Fibroblast of the conjunctiva (primary cell): ENCODE results near the gene H6PD.
"Not testable (repeated sequence)": the region's sequence is repeated elsewhere in the genome, so short reads cannot be mapped to it uniquely, and the experiment has no call there.

Experiments
- DNase-seq: peaks from one replicate; pipeline ENCODE4 v3.0.0-alpha.2; 2010; ENCODE audit warnings: low read depth

Gene H6PD

DNA sequence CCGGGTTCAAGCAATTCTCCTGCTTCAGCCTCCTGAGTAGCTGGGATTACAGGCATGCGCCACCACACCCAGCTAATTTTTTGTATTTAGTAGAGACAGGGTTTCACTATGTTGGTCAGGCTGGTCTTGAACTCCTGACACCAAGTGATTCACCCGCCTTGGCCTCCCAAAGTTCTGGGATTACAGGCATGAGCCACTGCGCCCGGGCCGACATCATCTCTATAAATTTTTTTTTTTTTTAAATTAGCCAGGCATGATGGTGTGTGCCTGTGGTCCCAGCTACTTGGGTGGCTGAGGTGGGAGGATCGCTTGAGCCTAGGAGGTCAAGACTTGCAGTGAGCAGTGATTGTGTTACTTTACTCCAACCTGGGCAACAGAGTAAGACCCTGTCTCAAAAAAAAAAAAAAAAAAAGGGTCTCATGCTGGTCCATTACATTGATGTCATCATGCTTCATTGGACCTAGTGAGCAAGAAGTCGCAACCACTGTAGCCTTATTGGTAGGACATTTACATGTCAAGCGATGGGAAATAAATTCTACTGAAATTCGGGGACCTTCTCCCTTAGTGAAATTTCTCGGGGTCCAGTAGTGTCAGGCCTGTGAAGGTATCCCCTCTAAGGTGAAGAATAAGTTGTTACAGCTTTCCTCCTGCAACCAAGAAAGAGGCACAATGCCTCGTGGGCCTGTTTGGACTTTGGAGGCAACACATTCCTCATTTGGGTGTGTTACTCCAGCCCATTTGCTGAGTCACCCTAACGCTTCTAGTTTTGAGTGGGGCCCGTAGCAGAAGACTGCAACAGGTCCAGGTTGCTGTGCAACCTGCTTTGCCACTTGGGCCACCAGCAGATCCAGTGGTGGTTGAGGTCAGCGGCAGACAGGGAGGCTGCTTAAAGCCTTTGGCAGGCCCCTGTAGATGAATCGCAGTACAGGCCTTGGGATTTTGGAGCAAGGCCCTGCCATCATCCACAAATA is 65.3 kb downstream of the H6PD start:
- not testable (repeated sequence) for DNase-seq

DNA sequence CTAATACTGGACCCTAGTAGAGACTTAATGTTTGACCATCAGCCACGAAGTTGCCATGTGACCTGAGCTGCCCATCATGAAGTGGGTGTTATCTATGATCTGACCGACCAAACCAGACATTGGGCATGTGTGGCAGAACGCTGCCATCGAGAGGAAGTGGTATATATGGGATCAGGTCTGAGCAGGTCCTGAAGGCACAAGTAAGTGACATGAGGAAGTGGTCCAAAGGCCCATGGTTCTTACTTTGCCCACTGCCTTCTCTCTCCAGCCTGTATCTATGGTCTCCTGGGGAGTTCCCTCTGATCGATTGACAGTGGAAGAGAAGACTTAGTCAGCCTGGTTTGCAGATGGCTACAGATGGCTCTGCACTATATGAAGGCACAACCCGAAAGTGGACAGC is 66.0 kb downstream of the H6PD start:
- no peak for DNase-seq

DNA sequence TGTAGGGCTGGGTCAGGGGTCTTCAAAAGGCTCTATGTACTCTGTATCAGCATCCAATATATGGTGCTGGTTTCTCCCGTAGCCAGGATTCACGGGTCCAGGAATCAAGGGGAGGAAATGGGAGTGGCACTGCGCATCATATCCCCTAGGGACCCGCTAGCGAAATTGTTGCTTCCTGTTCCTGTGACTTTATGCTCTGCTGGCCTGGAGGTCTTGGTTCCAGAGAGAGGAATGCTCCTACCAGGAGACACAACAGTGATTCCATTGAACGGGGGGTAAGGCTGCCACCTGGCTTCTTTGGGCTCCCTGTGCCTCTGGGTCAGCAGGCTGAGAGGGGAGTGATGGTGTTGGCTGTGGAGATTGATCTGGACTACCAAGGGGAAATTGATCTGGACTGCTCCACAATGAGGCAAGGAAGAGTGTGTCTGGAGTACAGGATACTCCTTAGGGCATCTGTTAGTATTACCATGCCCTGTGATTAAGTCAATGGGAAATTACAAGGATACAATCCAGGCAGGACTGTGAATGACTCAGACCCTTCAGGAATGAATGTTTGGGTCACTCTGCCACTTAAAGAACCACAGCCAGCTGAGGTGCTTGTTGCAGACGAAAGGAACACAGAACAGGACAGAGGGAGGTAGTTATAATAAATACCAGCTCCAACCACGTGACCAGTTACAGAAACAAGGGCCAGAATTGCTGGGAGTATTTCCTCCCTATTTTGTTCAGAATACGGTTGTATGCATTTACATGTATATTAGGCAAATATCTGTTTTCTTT is 68.4 kb downstream of the H6PD start:
- DNase-seq = no peak

DNA sequence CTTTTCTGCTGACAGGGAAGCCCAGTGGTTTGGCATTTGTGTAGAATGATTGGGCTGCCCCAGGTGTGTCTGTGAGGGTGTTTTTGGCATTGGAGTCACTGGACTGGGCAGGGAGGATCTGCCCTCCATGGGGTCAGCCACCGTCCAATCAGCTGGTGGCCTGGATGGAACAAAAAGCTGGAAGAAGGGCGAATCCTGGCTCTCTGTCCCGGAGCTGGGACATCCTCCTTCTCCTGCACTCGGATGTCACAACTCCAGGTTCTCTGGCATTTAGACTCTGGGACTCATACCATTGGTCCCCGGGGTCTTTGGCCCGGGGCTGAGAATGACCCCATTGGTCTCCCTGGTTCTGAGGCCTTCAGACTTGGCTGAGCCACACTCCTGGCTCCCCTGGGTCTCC is 69.3 kb downstream of the H6PD start:
- DNase-seq = no peak

DNA sequence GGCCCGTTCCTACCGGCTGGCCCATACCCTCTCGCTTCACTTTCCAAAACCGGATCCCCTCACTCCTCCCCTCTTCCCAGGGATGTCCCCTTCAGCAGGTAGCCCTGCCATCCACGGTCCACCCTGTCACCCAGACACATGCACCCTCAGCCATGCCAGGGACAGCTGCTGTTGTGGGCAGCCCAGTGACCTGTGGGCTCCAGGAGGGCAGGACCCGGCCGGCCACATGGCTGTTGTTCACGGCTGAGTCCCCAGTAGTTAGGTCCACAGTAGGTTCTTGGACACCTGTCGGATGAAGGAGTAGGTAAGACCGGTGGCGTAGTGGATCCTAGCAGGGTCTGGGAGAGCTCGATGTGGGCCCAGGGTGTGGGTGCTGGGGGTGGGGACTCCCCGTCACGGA is 70.6 kb downstream of the H6PD start:
- no peak for DNase-seq

DNA sequence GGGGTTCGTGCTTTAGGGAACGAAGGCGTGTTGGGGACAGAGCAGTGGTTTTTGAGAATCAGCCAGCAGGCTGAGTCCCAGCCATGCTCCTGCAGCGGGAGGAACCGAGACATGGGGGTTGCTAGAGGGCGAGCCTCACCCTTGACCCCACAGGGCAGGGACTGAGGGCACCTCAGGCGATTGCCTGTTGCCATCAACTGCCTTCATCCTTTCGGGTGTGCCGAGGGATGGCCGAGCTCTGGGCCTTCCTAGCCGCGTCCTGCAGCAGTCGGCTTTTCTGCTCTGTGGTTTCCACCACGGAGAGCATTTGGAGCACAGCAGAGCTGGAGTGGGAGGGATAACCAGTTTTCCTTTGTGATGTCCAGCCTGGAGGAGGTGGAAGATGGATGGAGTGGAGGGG is 71.4 kb downstream of the H6PD start:
- DNase-seq = no peak

DNA sequence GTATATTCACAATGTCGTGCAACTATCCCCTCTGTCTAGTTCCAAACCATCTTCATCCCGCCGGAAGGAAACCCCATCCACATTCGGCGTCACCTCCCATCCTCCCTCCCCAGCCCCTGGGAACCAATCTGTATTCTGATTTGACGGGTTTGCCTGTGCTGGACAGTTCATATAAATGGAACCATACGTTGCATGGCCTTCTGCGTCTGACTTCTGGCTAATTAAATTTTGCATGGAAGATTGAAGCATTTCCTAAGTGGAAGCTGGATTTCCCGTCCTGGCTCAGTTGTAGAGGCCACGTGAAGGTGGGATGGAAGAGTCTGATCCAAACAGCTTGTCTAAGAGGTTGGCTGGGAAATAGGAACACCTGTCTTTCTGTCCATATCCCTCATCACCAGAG is 72.7 kb downstream of the H6PD start:
- no peak for DNase-seq

DNA sequence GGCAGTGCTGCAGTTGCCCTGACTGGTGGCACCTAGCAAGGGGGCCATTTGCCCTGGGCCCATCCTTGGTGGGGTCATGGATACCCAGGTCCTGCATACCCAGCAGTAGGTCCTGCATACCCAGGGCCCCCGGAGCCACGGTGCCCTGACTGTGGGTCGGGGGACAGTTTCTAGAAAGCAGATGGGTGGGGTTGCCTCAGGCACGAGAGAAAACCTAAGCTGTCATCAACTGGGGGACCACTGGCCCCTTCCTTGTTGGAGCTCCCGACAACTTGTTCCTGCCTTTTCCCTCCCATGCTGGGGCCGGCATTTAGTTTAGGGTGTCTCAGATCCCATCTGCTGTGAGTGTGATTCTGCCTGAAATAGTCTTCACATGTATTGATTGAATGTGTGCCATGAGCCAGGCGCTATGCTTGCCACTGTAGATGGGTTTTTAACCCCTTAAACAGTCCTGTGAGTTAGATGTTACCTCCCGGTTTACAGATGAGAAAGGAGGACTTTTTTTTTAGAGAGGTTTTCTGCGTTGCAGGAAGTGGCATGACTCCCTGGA is 73.7 kb downstream of the H6PD start:
- no peak for DNase-seq

DNA sequence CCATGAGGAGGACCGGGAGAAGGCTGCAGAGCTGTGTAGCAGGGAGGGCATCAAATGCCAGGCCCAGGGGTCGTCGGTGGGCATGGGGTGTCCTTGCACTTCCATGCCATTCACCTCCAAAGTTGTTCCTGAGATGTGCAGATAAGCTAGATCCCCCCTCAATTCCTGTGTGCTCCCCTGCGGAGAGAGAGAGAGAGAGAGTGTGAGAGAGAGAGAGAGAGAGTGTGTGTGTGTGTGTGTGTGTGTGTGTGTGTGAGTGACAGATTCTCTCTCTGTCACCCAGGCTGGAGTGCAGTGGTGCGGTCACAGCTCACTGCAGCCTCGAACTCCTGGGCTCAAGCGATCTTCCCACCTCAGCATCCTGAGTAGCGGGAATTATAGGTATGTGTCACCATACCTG is 74.5 kb downstream of the H6PD start:
- no peak for DNase-seq

DNA sequence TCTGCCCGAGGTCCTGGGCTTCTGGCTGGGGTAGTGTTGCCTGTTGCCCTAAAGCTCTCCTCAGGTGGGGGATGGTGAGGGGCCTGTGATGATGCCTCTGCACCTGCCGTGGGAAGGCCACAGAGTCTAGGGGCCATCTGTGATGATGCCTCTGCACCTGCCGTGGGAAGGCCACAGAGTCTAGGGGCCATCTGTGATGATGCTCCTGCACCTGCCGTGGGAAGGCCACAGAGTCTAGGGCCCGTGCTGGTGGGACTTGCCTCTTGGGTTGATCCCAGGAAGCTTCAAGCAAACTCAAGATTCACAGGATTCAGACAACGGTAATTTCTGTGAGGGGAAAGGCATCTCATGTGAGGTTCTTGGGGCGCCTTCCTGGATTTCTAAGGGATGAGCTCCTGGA is 75.4 kb downstream of the H6PD start:
- no peak for DNase-seq

DNA sequence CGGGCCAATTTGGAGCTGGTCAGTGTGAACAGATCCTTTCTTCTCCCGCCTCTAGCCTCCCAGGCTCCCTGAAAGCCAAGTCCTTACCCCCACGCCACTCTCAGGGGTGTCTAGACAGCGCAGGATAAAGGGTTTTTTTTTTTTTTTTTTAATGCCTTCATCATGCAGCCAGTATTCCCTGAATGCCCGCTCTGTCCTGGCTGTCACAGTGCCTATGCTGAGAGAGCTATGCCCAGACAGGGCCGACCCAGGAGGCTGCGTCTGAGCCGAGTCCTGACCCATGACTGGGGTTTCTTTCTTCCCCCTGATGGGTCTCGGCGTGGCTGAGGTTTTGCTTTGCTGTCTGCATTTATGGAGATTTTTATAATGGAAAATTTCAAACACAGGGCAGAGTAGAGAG is 76.5 kb downstream of the H6PD start:
- no peak for DNase-seq

DNA sequence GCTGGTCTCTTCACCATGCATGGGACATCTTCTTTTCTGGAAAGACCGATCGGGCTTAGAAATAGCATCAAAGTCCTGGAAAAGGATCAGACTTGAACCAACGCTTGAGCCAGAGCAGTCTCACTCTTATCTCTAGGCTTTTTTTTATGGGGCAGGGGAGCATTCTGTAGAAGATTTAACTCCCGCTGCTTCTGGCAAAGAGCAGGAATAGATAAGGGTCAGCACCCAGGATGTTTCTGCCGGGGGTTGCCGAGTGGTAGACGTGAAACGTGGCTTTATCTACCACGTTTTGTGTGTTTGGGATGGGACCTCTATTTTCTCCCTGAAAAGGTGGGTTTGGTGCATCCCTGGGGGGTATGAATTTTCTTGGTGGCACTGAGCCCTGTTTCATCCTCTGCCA is 76.9 kb downstream of the H6PD start:
- no peak for DNase-seq

DNA sequence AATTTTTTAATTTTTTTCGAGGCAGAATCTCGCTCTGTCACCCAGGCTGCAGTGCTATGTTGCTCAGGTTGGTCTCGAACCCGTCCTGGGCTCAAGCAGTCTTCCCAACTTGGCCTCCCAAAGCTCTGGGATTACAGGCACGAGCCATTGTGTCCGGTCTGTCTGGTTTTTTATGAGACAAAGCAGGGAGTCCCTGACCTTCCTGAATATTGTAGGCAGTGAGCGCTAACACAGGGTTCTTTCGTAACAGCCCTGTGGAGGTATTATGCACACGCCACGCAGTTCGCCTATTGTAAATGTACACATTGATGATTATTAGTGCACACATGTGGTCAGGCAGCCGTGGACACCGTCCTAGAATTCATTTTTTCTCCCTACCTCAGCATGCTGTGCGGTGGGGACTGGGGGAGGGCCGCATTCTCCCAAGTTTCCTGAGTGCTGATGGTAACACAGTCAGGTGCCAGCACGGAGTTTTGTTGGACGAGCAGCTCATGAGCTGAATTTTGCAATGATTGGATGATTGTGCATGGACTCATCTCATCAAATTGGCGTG is 77.7 kb downstream of the H6PD start:
- no peak for DNase-seq

DNA sequence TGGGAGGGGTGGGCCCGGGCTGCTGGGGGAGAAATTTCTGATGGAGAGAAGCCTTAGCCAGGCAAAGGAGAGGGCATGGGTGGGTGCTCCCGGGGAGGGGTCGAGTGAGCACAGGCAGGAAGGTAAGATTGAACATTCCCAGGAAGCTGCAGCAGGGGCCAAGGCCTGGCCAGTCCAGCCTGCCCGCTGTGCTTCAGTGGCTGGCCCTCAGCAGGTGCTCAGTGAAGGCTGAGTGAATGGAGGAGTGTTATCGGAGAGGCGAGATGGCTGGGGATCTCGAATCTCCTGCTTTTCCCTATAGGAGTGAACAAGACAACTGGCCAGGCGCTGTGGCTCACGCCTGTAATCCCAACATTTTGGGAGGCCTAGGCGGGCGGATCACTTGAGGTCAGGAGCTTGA is 79.0 kb downstream of the H6PD start:
- no peak for DNase-seq

DNA sequence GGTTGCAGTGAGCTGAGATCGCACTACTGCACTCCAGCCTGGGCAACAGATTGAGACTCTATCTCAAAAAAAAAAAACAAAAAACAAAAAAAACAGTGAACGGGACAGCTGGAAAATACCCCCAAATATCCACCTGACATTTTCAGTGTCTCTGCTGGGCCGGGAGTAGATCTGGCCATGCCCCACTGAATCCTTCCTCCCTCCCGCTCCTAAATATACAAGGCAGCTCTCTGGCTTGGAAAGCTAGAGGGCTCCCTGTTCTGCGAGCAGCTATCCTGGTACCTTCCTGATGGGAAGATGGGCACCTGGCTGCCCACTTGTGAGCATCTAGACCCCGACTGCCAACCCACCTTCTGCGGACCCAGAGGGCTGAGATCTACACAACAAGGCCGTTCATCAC is 79.5 kb downstream of the H6PD start:
- no peak for DNase-seq

DNA sequence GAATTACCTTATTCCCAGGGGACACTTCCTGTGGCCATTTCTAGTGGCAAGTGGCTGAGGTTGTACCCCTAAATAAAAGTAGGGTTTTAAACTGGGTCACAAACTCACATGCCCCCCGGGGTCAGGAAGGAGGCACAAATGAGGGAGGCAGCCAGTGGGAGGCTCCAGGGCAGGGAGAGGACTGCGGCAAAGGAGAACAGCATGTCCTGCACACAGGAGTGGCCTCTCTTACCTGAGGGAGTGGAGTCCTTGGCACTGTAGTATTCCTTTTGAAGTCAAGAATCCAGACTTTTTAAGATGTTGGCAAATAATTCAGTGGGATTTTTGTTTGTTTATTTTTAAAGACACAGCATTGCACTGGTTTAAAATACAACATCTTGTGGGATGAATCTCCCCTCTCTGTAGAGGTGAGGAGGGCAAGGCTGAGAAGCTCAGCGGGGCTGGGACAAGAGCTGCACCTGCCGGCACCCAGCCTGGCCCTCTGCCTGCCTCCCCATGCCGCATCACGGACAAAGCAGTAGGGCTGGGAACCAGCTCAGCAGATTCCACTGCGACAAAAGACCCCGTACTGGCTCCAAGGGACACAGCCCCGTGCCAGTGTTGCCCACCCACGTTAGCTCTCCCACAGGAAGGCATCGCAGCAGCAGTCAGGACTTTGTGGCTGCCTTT is 80.3 kb downstream of the H6PD start:
- DNase-seq = no peak

DNA sequence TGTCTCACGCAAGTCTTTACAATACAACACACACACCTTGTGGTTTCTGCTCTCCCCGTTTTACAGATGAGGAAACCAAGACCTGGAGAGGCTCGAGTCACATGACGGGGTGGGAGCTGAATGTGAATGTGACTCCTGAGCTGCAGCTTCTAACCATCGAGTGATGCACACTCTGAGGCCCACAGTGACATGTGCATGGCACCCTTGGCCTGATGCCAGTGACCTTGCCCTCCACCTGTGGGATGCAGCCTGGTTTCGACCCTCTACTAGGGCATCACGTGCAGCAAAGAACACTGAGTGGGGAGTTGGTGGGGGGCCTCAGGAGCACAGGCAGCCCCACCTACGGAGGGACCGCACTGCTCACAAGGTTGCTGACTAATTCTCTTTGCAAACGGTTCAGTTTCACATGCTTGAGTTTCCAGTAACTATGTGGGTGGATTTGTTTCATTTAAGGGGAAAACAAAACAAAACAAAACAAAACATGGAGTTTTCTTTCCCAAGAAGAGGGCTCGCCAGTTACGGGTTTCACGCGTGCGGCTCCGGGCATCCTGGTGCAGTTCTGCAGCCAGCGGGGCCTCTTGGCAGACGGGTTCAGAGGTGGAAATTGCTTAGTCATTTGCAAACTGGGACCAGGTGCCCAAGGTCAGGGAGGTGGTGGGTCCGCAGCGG is 81.0 kb downstream of the H6PD start:
- peak; percentile 78 for DNase-seq

DNA sequence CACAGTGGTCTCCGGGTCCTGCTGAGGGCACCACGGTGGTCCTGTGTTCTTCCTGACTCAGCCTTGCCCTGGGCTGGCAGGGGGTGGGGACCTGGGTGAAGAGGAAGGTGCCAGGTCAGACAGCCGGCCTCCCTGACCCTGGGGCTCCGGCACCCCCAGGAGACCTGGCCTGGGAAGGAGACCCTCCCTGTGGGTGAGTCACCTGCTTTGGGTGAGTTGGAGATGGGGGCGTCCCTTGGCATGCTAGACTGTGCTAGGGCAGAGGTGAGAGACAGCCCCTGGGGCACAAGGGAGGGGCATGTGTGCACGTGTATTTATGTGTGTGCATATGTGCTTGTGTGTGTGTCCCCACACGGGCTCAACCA is 81.5 kb downstream of the H6PD start:
- no peak for DNase-seq

DNA sequence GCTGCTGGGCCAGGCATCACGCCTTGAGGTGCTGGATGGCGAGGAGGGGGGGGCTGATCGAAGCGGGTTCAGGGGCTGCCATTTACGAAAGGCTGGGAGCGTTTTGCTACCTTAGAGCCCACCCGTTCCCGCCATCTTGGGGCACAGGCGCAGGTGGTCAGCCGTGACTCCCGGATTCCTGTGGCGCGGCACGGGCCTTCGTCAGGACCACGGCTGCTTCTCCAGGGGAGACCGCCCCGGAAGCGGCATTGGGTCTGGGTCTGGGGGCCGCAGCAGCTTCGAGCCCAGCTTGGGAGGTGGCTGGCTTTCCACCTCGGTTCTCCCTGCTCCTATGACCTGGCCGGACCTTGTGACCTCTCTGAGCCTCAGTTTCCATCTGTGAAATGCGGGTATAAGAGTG is 81.9 kb downstream of the H6PD start:
- DNase-seq = no peak

DNA sequence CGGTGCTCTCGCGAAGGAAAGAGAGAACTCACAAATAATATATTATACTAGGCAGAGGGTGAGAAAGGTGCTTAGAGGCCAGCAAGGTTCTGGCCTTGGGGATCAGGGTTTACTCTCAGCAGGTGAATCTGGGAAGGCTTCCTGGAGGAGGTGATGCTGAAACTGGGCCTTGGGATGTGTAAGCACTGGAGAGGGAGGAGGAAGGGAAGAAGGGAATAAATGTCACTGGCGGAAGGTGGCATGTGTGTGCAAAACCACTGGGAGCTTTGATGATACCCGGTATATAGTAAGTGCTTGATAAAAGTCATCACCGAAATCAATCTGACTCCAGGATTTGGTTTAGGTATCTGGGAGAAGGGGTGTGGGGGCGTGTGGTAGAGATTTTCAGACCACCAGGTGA is 82.5 kb downstream of the H6PD start:
- DNase-seq = no peak

DNA sequence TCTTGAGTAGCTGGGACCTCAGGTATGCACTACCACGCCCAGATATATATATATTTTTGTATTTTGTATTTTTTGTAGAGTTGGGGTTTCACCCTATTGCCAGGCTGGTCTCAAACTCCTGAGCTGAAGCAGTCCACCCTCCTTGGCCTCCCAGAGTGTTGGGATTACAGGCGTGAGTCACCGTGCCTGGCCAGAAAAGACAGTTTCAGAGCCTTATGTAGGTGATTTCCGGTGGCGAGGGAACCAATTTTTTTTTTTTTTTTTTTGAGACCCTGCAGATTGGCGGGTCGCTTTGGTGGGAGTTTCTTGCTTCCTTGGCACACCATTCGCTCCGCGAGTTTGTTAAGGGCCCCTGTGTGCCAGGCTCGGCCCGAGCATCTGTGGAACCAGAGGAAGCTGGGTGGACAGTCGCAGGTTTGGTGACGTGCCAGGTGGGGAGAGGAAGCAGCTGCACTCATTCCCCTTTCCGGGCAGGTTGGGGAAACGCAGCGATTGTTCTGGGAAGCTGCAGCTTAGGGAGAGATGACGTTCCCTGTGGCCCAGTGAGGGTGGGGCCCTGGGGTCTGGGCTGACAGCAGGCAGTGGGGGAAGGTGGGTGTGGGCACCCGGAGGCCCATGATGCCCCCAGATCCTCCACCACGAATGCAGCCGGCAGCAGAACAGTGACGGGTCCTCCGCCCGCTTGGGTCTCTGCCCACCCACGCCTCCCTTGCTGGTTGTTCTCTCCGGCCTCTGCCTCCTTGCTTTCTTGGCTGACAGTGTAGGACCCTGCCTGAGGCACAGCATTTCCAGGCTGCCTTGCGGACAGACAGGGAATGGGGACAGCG is 83.2 kb downstream of the H6PD start:
- DNase-seq = no peak
